Skeletal muscle tissue (tissue), 4 donors: ENCODE results near the gene FGF12. TPM values are rescaled to one million over a fixed set of nuclear protein-coding genes. Genes with fewer than 3 reads are reported as not detected.

ENCODE experiments used
- H3K27ac ChIP-seq: one replicate; pipeline ENCODE4 v1.7.0; 2013; ENCODE audit warnings: mild to moderate bottlenecking, low read depth, low read length, inconsistent platforms
- H3K27me3 ChIP-seq, 3 donors: one replicate each; pipeline ENCODE4 v1.7.0; 2013; ENCODE audit warnings: low read length in 3 of 3; ENCODE audit not compliant: control insufficient read depth in 3 of 3, insufficient read depth in 3 of 3
- H3K36me3 ChIP-seq, 3 donors: one replicate each; pipeline ENCODE4 v1.7.0; 2013; ENCODE audit warnings: low read length in 3 of 3; ENCODE audit not compliant: control insufficient read depth in 3 of 3, insufficient read depth in 3 of 3
- H3K4me1 ChIP-seq, 3 donors: one replicate each; pipeline ENCODE4 v1.7.0; 2013; ENCODE audit warnings: low read length in 3 of 3, mild to moderate bottlenecking in 3 of 3; ENCODE audit not compliant: control insufficient read depth in 3 of 3, insufficient read depth in 3 of 3
- H3K4me3 ChIP-seq, 3 donors: one replicate each; pipeline ENCODE4 v1.7.0; 2013; ENCODE audit warnings: low read length in 3 of 3
- H3K9ac ChIP-seq, 3 donors: one replicate each; pipeline ENCODE4 v1.7.0; 2013; ENCODE audit warnings: low read length in 3 of 3, mild to moderate bottlenecking in 3 of 3, moderate library complexity in 2 of 3, low read depth in 1 of 3
- H3K9me3 ChIP-seq, 3 donors: one replicate each; pipeline ENCODE4 v1.7.0; 2013; ENCODE audit warnings: low read length in 3 of 3; ENCODE audit not compliant: control insufficient read depth in 3 of 3
- total RNA-seq: library from RNA; depleted of rRNA; stranded (reverse); fragments of >200 nt; gene quantifications from one replicate; pipeline ENCODE4 v1.2.3, GENCODE V29; 2014
- donor health status: Osteomylitis.

Gene FGF12
- total RNA-seq, 1 donor from 2014 or later, result 2.1 TPM

DNA sequence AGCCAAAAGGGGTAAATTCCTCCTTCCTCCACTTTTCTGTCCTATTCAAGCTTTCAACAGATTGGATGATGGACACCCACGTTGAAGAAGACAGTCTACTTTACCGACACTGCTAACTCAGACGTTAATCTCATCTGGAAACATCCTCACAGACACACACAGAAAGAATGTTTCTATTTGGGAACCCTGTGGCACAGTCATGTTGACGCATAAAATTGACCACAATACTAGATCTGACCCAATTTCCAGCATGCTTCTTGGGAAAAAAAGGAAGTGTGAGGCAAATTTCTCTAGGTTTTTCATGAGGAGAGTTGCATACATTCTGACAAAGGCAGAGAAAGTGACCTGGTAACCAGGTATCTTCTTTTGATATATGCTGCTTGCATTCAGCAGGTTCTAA, 594.1 kb downstream of the FGF12 start:
- no peaks in the 10 kb centered on the region for H3K27me3 ChIP-seq
- H3K27ac ChIP-seq, result no peak overlapping the region
- no peaks in the 10 kb centered on the region for H3K9me3 ChIP-seq
- no peaks in the 10 kb centered on the region for H3K36me3 ChIP-seq
- no peak overlapping the region for H3K4me3 ChIP-seq
- H3K9ac ChIP-seq, result no peak overlapping the region
- no peaks in the 10 kb centered on the region for H3K4me1 ChIP-seq

- Histone ChIP-seq H3K27me3 (no peaks in the 10 kb centered on the region), H3K4me3 (no peak overlapping the region), H3K9ac (no peak overlapping the region), H3K36me3 (no peaks in the 10 kb centered on the region), H3K9me3 (no peaks in the 10 kb centered on the region), H3K4me1 (no peaks in the 10 kb centered on the region), H3K27ac (no peak overlapping the region)
Observed at GRCh38 chr3:192130534-192131132, 596.7 kb downstream of the FGF12 start.

DNA sequence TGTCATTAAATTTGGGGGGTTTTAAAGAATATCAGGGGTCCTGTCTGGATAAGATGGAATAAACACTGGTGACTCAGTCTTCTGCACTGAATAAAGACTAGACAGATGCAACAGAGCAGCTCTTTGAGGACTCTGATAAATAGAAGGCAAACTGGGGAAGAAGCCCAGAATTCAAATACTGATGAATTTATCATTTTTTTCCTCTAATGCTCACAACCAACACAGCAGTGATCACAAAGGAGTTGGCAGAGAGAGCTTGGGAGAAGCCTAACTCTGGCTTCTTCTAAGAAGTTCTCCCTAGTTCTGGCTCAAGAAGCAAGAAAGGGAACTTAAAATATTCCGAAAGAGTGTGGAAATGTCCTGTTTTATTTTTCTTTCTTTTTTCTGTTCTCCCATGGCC, 597.8 kb downstream of the FGF12 start:
- H3K36me3 ChIP-seq, result no peaks in the 10 kb centered on the region
- no peaks in the 10 kb centered on the region for H3K4me1 ChIP-seq
- no peaks in the 10 kb centered on the region for H3K27me3 ChIP-seq
- no peaks in the 10 kb centered on the region for H3K9me3 ChIP-seq
- no peak overlapping the region for H3K9ac ChIP-seq
- no peak overlapping the region for H3K4me3 ChIP-seq
- H3K27ac ChIP-seq, result no peak overlapping the region

- no peaks in the 10 kb centered on the region for H3K36me3 ChIP-seq
- no peaks in the 10 kb centered on the region for H3K4me1 ChIP-seq
- H3K9ac ChIP-seq, result no peak overlapping the region
- H3K4me3 ChIP-seq, result no peak overlapping the region
- H3K27me3 ChIP-seq, result no peaks in the 10 kb centered on the region
- no peak overlapping the region for H3K27ac ChIP-seq
- no peaks in the 10 kb centered on the region for H3K9me3 ChIP-seq
Observed at GRCh38 chr3:192128922-192129321, 598.4 kb downstream of the FGF12 start.

- no peaks in the 10 kb centered on the region for H3K36me3 ChIP-seq
- no peak overlapping the region for H3K9ac ChIP-seq
- no peaks in the 10 kb centered on the region for H3K9me3 ChIP-seq
- H3K4me1 ChIP-seq, result no peaks in the 10 kb centered on the region
- H3K27me3 ChIP-seq, result no peaks in the 10 kb centered on the region
- no peak overlapping the region for H3K27ac ChIP-seq
- no peak overlapping the region for H3K4me3 ChIP-seq
Observed at GRCh38 chr3:192128060-192128459, 599.3 kb downstream of the FGF12 start.

DNA sequence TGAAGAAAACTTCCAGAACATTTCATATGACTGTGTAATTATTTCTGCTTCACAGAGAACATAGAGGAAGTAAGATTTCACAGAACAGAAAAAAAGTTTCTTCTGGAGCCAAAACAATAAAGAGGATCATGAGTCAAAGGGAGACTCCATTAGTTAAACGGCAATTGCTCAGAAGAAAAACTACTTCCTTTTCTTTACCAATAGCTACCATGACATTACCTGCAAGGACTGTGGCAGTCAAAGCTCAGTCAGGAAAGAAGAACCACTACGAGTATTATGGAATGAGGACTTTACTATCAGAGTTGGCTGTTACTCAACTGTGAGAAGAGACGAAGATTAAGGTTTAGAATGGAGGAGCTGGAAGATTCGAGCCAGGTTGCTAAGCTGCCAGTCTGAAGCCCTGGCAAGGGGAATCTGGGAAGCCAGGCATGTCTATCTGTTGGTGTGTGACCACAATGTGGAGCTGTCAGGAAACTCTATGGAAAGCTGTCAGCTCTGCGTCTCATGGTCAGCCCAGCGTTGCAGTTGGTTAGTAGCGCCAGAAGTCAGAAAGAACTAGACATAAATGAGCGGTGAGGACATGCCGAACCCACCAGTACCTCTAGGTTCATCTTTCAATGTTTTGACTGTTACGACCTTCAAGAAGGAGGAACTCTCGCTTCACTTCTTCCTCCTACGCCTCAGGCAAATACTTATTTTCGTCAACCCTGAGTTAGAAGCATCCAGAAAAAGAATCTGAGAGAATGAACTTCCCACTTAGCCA, 604.3 kb downstream of the FGF12 start:
- no peaks in the 10 kb centered on the region for H3K36me3 ChIP-seq
- H3K27ac ChIP-seq, result no peak overlapping the region
- no peaks in the 10 kb centered on the region for H3K4me1 ChIP-seq
- H3K27me3 ChIP-seq, result no peaks in the 10 kb centered on the region
- no peaks in the 10 kb centered on the region for H3K9me3 ChIP-seq
- no peak overlapping the region for H3K9ac ChIP-seq
- H3K4me3 ChIP-seq, result no peak overlapping the region

DNA sequence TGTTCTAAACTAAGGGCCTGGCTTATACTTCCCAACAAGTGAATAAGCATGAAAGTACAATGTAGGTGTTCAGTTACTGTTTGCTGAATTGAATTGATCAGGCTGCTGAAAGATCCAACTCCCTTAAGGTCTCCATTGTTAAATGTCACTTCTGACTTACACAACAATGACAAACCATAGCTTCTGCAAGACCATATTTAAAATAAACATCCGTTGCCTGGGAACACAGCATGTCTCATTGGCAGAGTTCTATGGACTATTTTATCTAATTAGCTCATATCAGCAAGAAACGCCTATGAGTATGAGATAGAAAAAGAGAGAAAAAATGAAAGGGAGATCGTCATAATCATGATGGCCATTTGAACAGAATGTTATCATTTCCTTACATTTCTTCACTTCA, 605.4 kb downstream of the FGF12 start:
- Histone ChIP-seq H3K9me3 (no peaks in the 10 kb centered on the region), H3K27me3 (no peaks in the 10 kb centered on the region), H3K27ac (no peak overlapping the region), H3K4me3 (no peak overlapping the region), H3K4me1 (no peaks in the 10 kb centered on the region), H3K36me3 (no peaks in the 10 kb centered on the region), H3K9ac (no peak overlapping the region)

DNA sequence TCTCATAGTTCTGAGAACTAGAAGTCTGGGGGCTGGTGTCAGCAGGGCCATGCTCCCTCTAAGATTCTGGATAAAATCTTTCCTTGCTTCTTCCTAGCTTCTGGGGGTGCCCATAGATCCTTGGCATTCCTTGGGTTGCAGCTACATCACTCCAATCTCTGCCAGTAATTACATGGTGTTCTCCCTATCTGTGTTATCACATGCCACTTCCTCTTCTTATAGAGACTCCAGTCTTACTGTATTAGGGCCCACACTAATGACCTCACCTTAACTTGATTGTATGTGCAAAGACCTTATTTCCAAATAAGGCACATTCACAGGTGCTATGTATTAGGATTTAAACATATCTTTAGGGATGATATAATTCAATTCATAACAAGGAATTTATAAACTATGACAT, 618.5 kb downstream of the FGF12 start:
- no peak overlapping the region for H3K4me3 ChIP-seq
- no peaks in the 10 kb centered on the region for H3K4me1 ChIP-seq
- no peaks in the 10 kb centered on the region for H3K36me3 ChIP-seq
- H3K9me3 ChIP-seq, result no peaks in the 10 kb centered on the region
- no peak overlapping the region for H3K9ac ChIP-seq
- no peaks in the 10 kb centered on the region for H3K27me3 ChIP-seq
- H3K27ac ChIP-seq, result no peak overlapping the region

DNA sequence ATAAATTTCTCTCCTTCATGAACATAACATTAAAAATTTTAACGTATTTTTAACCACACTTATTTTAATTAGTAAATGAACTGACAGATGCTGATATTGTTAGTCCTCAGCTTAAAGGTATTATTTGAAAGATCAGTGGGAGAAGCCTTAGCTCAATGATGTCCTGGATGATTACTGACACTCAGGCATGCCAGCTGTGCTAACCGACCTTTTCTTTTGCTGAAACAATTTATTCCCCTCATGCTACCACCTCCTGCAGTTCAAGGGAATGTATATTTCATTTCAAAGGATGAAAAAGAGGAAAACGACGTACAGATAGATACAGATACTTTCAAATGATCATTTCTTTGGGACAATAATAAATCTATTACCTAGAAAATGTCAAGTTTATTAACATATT, 620.8 kb downstream of the FGF12 start:
- Histone ChIP-seq H3K9me3 (no peaks in the 10 kb centered on the region), H3K27ac (no peak overlapping the region), H3K4me3 (no peak overlapping the region), H3K27me3 (no peaks in the 10 kb centered on the region), H3K9ac (no peak overlapping the region), H3K4me1 (no peaks in the 10 kb centered on the region), H3K36me3 (no peaks in the 10 kb centered on the region)

DNA sequence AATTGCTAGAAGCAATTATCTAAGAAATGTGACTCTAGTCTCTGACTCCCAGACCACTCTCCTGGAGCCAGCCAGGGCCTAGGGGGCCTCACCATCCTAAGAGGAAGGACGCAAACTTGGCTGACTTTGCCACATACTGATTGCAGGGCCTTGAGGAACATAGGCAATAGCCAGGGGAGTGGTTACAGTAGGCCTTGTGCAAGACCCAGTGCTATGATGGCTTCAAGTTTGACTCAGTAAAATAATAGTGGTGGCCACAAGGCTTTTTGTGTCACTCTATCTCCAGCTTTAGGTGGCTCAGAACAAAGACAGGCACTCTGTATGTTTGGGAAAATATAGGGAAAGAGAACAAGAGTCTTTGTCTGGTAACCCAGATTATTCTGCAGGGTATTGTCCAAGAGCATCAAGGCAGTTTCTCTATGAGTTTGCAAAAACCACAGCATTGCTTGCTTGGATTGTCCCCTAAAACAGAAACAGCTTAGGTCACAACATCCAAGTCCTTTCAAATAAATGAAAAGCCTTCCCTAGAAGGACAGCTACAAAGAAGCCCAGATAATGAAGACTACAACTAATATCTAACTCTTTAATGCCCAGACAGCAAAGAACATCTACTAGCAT, 634.8 kb downstream of the FGF12 start:
- Histone ChIP-seq H3K9me3 (no peaks in the 10 kb centered on the region), H3K27ac (no peak overlapping the region), H3K9ac (no peak overlapping the region), H3K4me3 (no peak overlapping the region), H3K27me3 (no peaks in the 10 kb centered on the region), H3K36me3 (no peaks in the 10 kb centered on the region), H3K4me1 (no peaks in the 10 kb centered on the region)
